ENCODE measurements around the gene TRIM58.

The TRIM58 gene

GRCh38 chr1:247904122-247904521, 47.1 kb downstream of the TRIM58 start:
- H3K18ac ChIP-seq (ENCODE audit: low read length): no peak overlapping the region
- H3K79me2 ChIP-seq (ENCODE audit: control insufficient read depth, insufficient read depth, low read length, poor library complexity): no peaks in the 10 kb centered on the region
- no peak overlapping the region for H4K8ac ChIP-seq (ENCODE audit: low read depth, low read length)
- H3K23ac ChIP-seq (ENCODE audit: low read length): no peak overlapping the region
- H3K9ac ChIP-seq (ENCODE audit: low read length): no peak overlapping the region
- H3K14ac ChIP-seq (ENCODE audit: low read length): no peak overlapping the region
- no peak overlapping the region for H2BK12ac ChIP-seq (ENCODE audit: low read length)
- H3K27me3 ChIP-seq (ENCODE audit: insufficient read depth, low read length): no peaks in the 10 kb centered on the region
- no CpG with 5 or more reads among the region's 6 CpGs for WGBS (ENCODE audit: extremely low coverage, insufficient coverage, insufficient read length)
- no peak for DNase-seq
- no peak overlapping the region for H4K91ac ChIP-seq (ENCODE audit: low read depth, low read length)
- H2AFZ ChIP-seq (ENCODE audit: insufficient read depth, low read length, poor library complexity): no peak overlapping the region
- H3K4me1 ChIP-seq (ENCODE audit: control insufficient read depth in 1 of 2, insufficient read depth in 2 of 2, low read length in 2 of 2): peaks cover 2 to 7% of the 10 kb centered on the region in 2 experiments
- H2BK120ac ChIP-seq (ENCODE audit: insufficient read depth, low read length, poor library complexity): no peak overlapping the region
- H3K9me3 ChIP-seq (ENCODE audit: insufficient read depth, low read depth, low read length): peaks cover 1% of the 10 kb centered on the region
- H3K4me2 ChIP-seq (ENCODE audit: low read length): no peak overlapping the region
- no peaks in the 10 kb centered on the region for H3K79me1 ChIP-seq (ENCODE audit: low read length)
- no peak overlapping the region for H3K27ac ChIP-seq (ENCODE audit: low read depth, low read length)
- no peaks in the 10 kb centered on the region for H3K36me3 ChIP-seq (ENCODE audit: control insufficient read depth in 1 of 2, insufficient read depth in 2 of 2, low read length in 2 of 2)
- no peak overlapping the region for H2BK5ac ChIP-seq (ENCODE audit: low read depth, low read length, poor library complexity)
- no peak overlapping the region for H4K12ac ChIP-seq (ENCODE audit: low read depth, low read length)
- H3K4me3 ChIP-seq (ENCODE audit: low read depth, low read length): no peak overlapping the region
- no peak overlapping the region for H3K4ac ChIP-seq (ENCODE audit: low read depth, low read length)
- no peak overlapping the region for H2AK5ac ChIP-seq (ENCODE audit: low read length)

DNA sequence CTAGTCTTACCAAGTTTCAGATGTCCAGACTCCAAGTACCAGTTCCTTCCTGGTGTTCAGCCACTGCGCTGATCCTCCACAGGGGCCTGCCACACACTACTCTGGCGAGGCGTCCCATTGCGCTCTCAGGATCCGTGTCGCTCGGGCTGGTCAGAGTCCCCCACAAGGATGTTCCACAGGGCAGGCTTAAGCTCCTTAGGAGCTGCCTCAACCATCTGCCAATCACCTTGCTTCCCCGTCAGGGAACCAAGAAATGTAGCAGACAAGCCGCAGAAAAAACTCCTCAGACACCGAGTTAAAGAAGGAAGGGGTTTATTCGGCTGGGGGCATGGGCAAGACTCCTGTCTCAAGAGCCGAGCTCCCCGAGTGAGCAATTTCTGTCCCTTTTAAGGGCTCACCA, 48.2 kb downstream of the TRIM58 start:
- H2AFZ ChIP-seq (ENCODE audit: insufficient read depth, low read length, poor library complexity): no peak overlapping the region
- H2BK5ac ChIP-seq (ENCODE audit: low read depth, low read length, poor library complexity): no peak overlapping the region
- no peaks in the 10 kb centered on the region for H3K27me3 ChIP-seq (ENCODE audit: insufficient read depth, low read length)
- H3K18ac ChIP-seq (ENCODE audit: low read length): no peak overlapping the region
- no peaks in the 10 kb centered on the region for H3K36me3 ChIP-seq (ENCODE audit: control insufficient read depth in 1 of 2, insufficient read depth in 2 of 2, low read length in 2 of 2)
- no peak for DNase-seq
- no peak overlapping the region for H2BK12ac ChIP-seq (ENCODE audit: low read length)
- peaks cover 2 to 7% of the 10 kb centered on the region in 2 experiments for H3K4me1 ChIP-seq (ENCODE audit: control insufficient read depth in 1 of 2, insufficient read depth in 2 of 2, low read length in 2 of 2)
- no peak overlapping the region for H3K14ac ChIP-seq (ENCODE audit: low read length)
- H4K12ac ChIP-seq (ENCODE audit: low read depth, low read length): no peak overlapping the region
- H2AK5ac ChIP-seq (ENCODE audit: low read length): no peak overlapping the region
- H2BK120ac ChIP-seq (ENCODE audit: insufficient read depth, low read length, poor library complexity): no peak overlapping the region
- H3K79me2 ChIP-seq (ENCODE audit: control insufficient read depth, insufficient read depth, low read length, poor library complexity): no peaks in the 10 kb centered on the region
- no peak overlapping the region for H3K4me2 ChIP-seq (ENCODE audit: low read length)
- no peak overlapping the region for H3K27ac ChIP-seq (ENCODE audit: low read depth, low read length)
- H4K91ac ChIP-seq (ENCODE audit: low read depth, low read length): no peak overlapping the region
- no peak overlapping the region for H3K9ac ChIP-seq (ENCODE audit: low read length)
- H3K79me1 ChIP-seq (ENCODE audit: low read length): no peaks in the 10 kb centered on the region
- H3K9me3 ChIP-seq (ENCODE audit: insufficient read depth, low read depth, low read length): peaks cover 1% of the 10 kb centered on the region
- WGBS (ENCODE audit: extremely low coverage, insufficient coverage, insufficient read length): no CpG with 5 or more reads among the region's 13 CpGs
- H3K4ac ChIP-seq (ENCODE audit: low read depth, low read length): no peak overlapping the region
- no peak overlapping the region for H3K4me3 ChIP-seq (ENCODE audit: low read depth, low read length)
- H4K8ac ChIP-seq (ENCODE audit: low read depth, low read length): no peak overlapping the region
- no peak overlapping the region for H3K23ac ChIP-seq (ENCODE audit: low read length)

GRCh38 chr1:247905910-247906503, 49.0 kb downstream of the TRIM58 start:
- H3K14ac ChIP-seq (ENCODE audit: low read length): no peak overlapping the region
- H4K8ac ChIP-seq (ENCODE audit: low read depth, low read length): no peak overlapping the region
- no peaks in the 10 kb centered on the region for H3K79me2 ChIP-seq (ENCODE audit: control insufficient read depth, insufficient read depth, low read length, poor library complexity)
- H2BK12ac ChIP-seq (ENCODE audit: low read length): no peak overlapping the region
- no peak overlapping the region for H3K23ac ChIP-seq (ENCODE audit: low read length)
- H2AK5ac ChIP-seq (ENCODE audit: low read length): no peak overlapping the region
- no peaks in the 10 kb centered on the region for H3K27me3 ChIP-seq (ENCODE audit: insufficient read depth, low read length)
- no peak overlapping the region for H3K27ac ChIP-seq (ENCODE audit: low read depth, low read length)
- H2BK120ac ChIP-seq (ENCODE audit: insufficient read depth, low read length, poor library complexity): no peak overlapping the region
- no peaks in the 10 kb centered on the region for H3K79me1 ChIP-seq (ENCODE audit: low read length)
- no peak overlapping the region for H2AFZ ChIP-seq (ENCODE audit: insufficient read depth, low read length, poor library complexity)
- H3K4ac ChIP-seq (ENCODE audit: low read depth, low read length): no peak overlapping the region
- H3K18ac ChIP-seq (ENCODE audit: low read length): no peak overlapping the region
- peaks cover 2 to 7% of the 10 kb centered on the region in 2 experiments for H3K4me1 ChIP-seq (ENCODE audit: control insufficient read depth in 1 of 2, insufficient read depth in 2 of 2, low read length in 2 of 2)
- no peak overlapping the region for H3K9ac ChIP-seq (ENCODE audit: low read length)
- no peak overlapping the region for H4K12ac ChIP-seq (ENCODE audit: low read depth, low read length)
- H3K4me2 ChIP-seq (ENCODE audit: low read length): no peak overlapping the region
- no peak overlapping the region for H4K91ac ChIP-seq (ENCODE audit: low read depth, low read length)
- H3K36me3 ChIP-seq (ENCODE audit: control insufficient read depth in 1 of 2, insufficient read depth in 2 of 2, low read length in 2 of 2): no peaks in the 10 kb centered on the region
- H3K4me3 ChIP-seq (ENCODE audit: low read depth, low read length): no peak overlapping the region
- peaks cover 1% of the 10 kb centered on the region for H3K9me3 ChIP-seq (ENCODE audit: insufficient read depth, low read depth, low read length)
- H2BK5ac ChIP-seq (ENCODE audit: low read depth, low read length, poor library complexity): no peak overlapping the region
- DNase-seq: no peak
- no CpG with 5 or more reads among the region's 9 CpGs for WGBS (ENCODE audit: extremely low coverage, insufficient coverage, insufficient read length)

DNA sequence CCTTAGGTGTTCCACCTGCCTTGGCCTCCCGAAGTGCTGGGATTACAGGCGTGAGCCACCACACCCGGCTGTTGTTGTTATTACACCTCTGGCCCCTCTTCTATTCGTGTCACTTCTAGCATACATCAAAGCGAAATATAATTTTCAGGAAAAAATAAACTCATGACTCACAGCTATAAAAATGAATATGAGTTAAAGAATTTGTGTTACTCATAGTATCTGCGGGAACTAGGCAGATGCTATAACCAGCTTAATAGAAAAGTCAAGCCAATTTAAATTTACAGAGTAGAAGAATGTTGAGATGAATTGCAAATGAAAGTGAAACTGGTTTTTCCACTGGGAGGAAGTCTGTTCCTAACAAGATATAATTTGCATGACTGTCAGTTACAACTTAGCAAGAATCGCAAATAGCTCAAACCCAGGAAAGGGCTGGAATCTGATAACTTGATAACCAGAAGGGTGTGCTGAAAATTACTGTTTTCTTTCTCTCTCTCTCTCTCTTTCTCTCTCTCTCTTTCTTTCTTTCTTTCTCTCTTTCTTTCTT, 49.6 kb downstream of the TRIM58 start:
- no peak overlapping the region for H2BK120ac ChIP-seq (ENCODE audit: insufficient read depth, low read length, poor library complexity)
- H4K91ac ChIP-seq (ENCODE audit: low read depth, low read length): no peak overlapping the region
- no peak overlapping the region for H3K14ac ChIP-seq (ENCODE audit: low read length)
- H3K4me1 ChIP-seq (ENCODE audit: control insufficient read depth in 1 of 2, insufficient read depth in 2 of 2, low read length in 2 of 2): peaks cover 2 to 7% of the 10 kb centered on the region in 2 experiments
- H2AFZ ChIP-seq (ENCODE audit: insufficient read depth, low read length, poor library complexity): no peak overlapping the region
- no peak overlapping the region for H3K4me2 ChIP-seq (ENCODE audit: low read length)
- no peaks in the 10 kb centered on the region for H3K79me1 ChIP-seq (ENCODE audit: low read length)
- H3K9me3 ChIP-seq (ENCODE audit: insufficient read depth, low read depth, low read length): peaks cover 1% of the 10 kb centered on the region
- WGBS (ENCODE audit: extremely low coverage, insufficient coverage, insufficient read length): no CpG with 5 or more reads among the region's 7 CpGs
- no peak overlapping the region for H2AK5ac ChIP-seq (ENCODE audit: low read length)
- DNase-seq: peak; percentile 33 to 82
- no peaks in the 10 kb centered on the region for H3K27me3 ChIP-seq (ENCODE audit: insufficient read depth, low read length)
- no peak overlapping the region for H2BK12ac ChIP-seq (ENCODE audit: low read length)
- no peak overlapping the region for H3K4me3 ChIP-seq (ENCODE audit: low read depth, low read length)
- H3K79me2 ChIP-seq (ENCODE audit: control insufficient read depth, insufficient read depth, low read length, poor library complexity): no peaks in the 10 kb centered on the region
- no peak overlapping the region for H3K18ac ChIP-seq (ENCODE audit: low read length)
- no peak overlapping the region for H3K4ac ChIP-seq (ENCODE audit: low read depth, low read length)
- H3K36me3 ChIP-seq (ENCODE audit: control insufficient read depth in 1 of 2, insufficient read depth in 2 of 2, low read length in 2 of 2): no peaks in the 10 kb centered on the region
- no peak overlapping the region for H3K27ac ChIP-seq (ENCODE audit: low read depth, low read length)
- no peak overlapping the region for H3K23ac ChIP-seq (ENCODE audit: low read length)
- H2BK5ac ChIP-seq (ENCODE audit: low read depth, low read length, poor library complexity): no peak overlapping the region
- no peak overlapping the region for H3K9ac ChIP-seq (ENCODE audit: low read length)
- no peak overlapping the region for H4K12ac ChIP-seq (ENCODE audit: low read depth, low read length)
- no peak overlapping the region for H4K8ac ChIP-seq (ENCODE audit: low read depth, low read length)

Measured in trophoblast cell (in vitro differentiated cells and primary cell).